ENCODE data around the gene RAB44.

DNA sequence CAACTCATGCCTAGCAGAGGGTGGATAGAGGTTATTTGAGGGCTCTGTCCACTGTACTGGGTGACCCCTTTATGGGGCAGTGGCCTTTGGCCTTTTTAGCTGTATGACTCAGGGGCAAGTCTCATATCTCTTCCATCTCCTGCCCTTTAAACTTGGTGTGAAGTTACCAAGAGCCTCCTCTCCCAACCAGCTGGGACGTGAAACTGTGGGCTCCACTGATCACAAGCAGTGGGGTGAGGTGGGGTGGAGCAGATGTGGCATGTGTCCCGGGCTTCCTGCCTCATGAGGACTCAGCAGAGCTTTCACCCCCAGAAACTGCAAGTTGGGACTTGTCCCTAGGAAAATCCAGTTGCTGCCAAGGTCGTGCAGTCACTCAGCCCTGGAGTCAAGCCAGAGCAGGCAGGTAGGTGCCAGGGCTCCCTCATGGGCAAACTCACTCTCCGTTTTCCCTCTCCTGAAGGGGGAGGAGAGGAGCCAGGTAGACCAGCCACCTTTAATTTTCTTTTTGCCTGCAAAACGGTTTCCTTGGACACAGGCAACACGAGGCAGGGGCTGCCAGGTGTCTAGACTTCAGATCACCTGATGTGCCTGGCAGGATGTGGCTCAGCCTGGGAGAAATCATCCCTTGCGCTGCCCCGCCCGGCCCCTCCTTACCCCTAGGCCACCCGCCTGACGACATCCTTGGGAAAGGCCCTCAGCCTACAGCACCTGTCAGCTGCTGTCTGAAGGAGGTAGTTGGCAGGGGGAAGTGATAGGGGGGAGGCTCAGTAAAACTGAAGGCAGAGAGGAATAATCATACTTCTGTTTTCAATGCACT, 15.1 kb upstream of the RAB44 start:
- TF ChIP-seq GATA2 (IDR thresholded peaks at IDR 0.05; ENCODE audit: low read depth, low read length) (no peak), GATA3 (IDR thresholded peaks at IDR 0.05; ENCODE audit: low read depth, low read length) (no peak)

Data from SH-SY5Y (cell line).